SK-N-MC (cell line): ENCODE data around the gene ARHGAP23.

Experiments
- EZH2 ChIP-seq: fragments of 200-600 bp; sonication (generic); IDR thresholded peaks from one replicate; pipeline ENCODE4 v1.6.1; 2017; ENCODE audit warnings: antibody characterized with exemption
- POLR2AphosphoS5 ChIP-seq: IDR thresholded peaks from 2 replicates; pipeline ENCODE4 v1.6.1; 2012; ENCODE audit warnings: mild to moderate bottlenecking, low read depth, low read length, borderline replicate concordance

DNA sequence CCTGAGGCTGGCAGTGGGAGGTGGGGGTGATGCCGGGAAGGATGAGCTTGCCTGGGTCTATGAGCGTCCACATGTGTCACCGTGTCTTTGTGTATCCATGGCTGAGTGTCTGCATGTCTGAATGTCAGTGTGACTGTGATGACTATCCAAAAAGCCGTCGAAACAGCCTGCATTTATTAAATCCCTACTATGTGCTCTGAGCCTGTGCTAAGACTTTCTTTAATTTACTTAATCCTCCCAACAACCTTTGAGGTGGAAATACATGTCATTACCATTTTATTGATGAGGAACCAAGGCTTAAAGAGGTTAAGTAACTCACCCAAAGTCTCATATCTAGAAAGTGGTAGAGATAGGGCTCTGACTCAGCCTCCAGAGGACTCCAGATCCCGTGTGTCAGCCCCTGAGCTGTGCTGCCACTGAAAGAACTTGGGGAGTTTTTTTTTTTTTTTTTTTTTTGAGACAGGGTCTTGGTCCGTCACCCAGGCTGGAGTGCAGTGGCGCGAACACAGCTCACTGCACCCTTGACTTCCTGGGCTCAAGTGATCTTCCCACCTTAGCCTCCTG, 20.0 kb downstream of the ARHGAP23 start:
- no peak for TF ChIP-seq EZH2
- no peak for TF ChIP-seq POLR2AphosphoS5
